Ishikawa (cell line): ENCODE measurements around the gene CHST15.

Experiments
- CEBPB ChIP-seq: IDR thresholded peaks from 2 replicates; pipeline ENCODE4 v1.6.1; 2012
- CREB1 ChIP-seq: IDR thresholded peaks from 2 replicates; pipeline ENCODE4 v1.6.1; 2012; ENCODE audit warnings: low read depth
- EGR1 ChIP-seq: IDR thresholded peaks from 2 replicates; pipeline ENCODE4 v1.6.1; 2012
- EP300 ChIP-seq: IDR thresholded peaks from 2 replicates; pipeline ENCODE4 v1.6.1; 2012; ENCODE audit warnings: borderline replicate concordance
- FOXM1 ChIP-seq: IDR thresholded peaks from 2 replicates; pipeline ENCODE4 v1.6.1; 2012; ENCODE audit warnings: low read depth, borderline replicate concordance
- MAX ChIP-seq: IDR thresholded peaks from 2 replicates; pipeline ENCODE4 v1.6.1; 2012
- NFIC ChIP-seq: IDR thresholded peaks from 2 replicates; pipeline ENCODE4 v1.6.1; 2012
- RAD21 ChIP-seq: IDR thresholded peaks from 2 replicates; pipeline ENCODE4 v1.6.1; 2012; ENCODE audit warnings: low read depth
- REST ChIP-seq: IDR thresholded peaks from 2 replicates; pipeline ENCODE4 v1.6.1; 2012; ENCODE audit warnings: low read depth, mild to moderate bottlenecking
- TAF1 ChIP-seq: IDR thresholded peaks from 2 replicates; pipeline ENCODE4 v1.6.1; 2012; ENCODE audit warnings: low read depth, mild to moderate bottlenecking
- TCF12 ChIP-seq: IDR thresholded peaks from 2 replicates; pipeline ENCODE4 v1.6.1; 2012; ENCODE audit warnings: low read depth
- TEAD4 ChIP-seq: IDR thresholded peaks from 2 replicates; pipeline ENCODE4 v1.6.1; 2012
- YY1 ChIP-seq: IDR thresholded peaks from 2 replicates; pipeline ENCODE4 v1.6.1; 2012; ENCODE audit warnings: low read depth
- ZBTB7A ChIP-seq: IDR thresholded peaks from 2 replicates; pipeline ENCODE4 v1.6.1; 2012; ENCODE audit warnings: low read depth
- TF ChIP-seq, protein P1 (sequence below): IDR thresholded peaks from 2 replicates; pipeline ENCODE4 v1.6.1; 2012

Gene CHST15

GRCh38 chr10:124066781-124067714, 26.4 kb downstream of the CHST15 start:
- TF ChIP-seq RAD21 (no peak), CREB1 (no peak), YY1 (no peak), EGR1 (no peak), CEBPB (no peak), FOXM1 (no peak), REST (no peak), TCF12 (no peak), TAF1 (no peak), MAX (no peak), NFIC (no peak), TEAD4 (no peak), ZBTB7A (no peak), EP300 (no peak)
- TF ChIP-seq, protein P1, sequence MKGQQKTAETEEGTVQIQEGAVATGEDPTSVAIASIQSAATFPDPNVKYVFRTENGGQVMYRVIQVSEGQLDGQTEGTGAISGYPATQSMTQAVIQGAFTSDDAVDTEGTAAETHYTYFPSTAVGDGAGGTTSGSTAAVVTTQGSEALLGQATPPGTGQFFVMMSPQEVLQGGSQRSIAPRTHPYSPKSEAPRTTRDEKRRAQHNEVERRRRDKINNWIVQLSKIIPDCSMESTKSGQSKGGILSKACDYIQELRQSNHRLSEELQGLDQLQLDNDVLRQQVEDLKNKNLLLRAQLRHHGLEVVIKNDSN, result no peak

DNA sequence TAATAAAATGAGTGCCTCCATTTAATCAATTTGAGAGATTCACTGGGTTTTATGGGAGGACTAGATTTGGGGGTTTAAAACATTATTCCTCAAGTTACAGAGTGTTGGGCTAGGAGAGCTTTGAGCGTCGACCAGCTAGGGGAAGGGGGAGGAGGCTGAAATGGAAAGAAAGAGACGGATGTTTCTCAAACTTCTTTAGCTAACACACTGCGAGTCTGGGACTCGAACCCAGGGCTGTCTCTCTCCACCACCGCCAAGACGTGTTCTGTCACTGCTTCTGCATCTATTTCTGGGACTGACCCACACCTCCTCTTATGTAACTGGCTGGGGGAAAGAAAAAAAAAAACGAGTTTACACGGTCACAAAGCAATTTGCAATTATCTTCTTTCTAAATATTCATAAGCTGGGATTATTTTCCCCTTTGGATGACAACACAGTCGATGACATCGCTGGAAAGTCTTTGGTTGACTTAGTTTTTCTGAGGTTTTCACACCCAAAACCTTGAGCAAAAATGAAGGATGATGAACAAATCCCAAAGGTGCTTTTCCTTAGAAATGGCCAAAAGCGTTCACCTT, 27.2 kb downstream of the CHST15 start:
- no peak for TF ChIP-seq NFIC
- no peak for TF ChIP-seq EP300
- TF ChIP-seq REST, result no peak
- TF ChIP-seq CREB1, result no peak
- no peak for TF ChIP-seq YY1
- no peak for TF ChIP-seq TEAD4
- no peak for TF ChIP-seq CEBPB
- TF ChIP-seq EGR1, result no peak
- TF ChIP-seq, protein P1, result no peak
- TF ChIP-seq FOXM1, result no peak
- no peak for TF ChIP-seq RAD21
- no peak for TF ChIP-seq TAF1
- no peak for TF ChIP-seq TCF12
- no peak for TF ChIP-seq ZBTB7A
- no peak for TF ChIP-seq MAX

GRCh38 chr10:124065382-124066125, 27.8 kb downstream of the CHST15 start:
- TF ChIP-seq REST (no peak), CREB1 (no peak), TEAD4 (no peak), EP300 (no peak)

- TF ChIP-seq CREB1, result no peak
- TF ChIP-seq RAD21, result no peak
- TF ChIP-seq TCF12, result no peak
- no peak for TF ChIP-seq MAX
- no peak for TF ChIP-seq TAF1
- TF ChIP-seq, protein P1, result no peak
- no peak for TF ChIP-seq ZBTB7A
- TF ChIP-seq EP300, result no peak
- no peak for TF ChIP-seq FOXM1
These were observed 28.7 kb downstream of the CHST15 start for GRCh38 chr10:124064676-124065075.
